Chondrocyte (in vitro differentiated cells): ENCODE measurements around the gene EPHB1. TPM values are rescaled to one million over a fixed set of nuclear protein-coding genes. Genes with fewer than 3 reads are reported as not detected.
"Not testable (repeated sequence)": the region's sequence is repeated elsewhere in the genome, so short reads cannot be mapped to it uniquely, and the experiment has no call there.

Source experiments
- DNase-seq: peaks from one replicate; pipeline ENCODE4 v3.0.0; 2021; ENCODE audit warnings: mixed read lengths, low spot score
- H3K27ac Mint-ChIP-seq: one replicate; pipeline ENCODE4 v1.8.0; 2021; ENCODE audit warnings: mild to moderate bottlenecking, moderate library complexity, mixed read lengths; ENCODE audit not compliant: unreplicated experiment
- H3K27me3 Mint-ChIP-seq: 2 replicates; pipeline ENCODE4 v1.8.0; 2021; ENCODE audit warnings: low read depth, mixed read lengths
- H3K36me3 Mint-ChIP-seq: 2 replicates; pipeline ENCODE4 v1.8.0; 2021; ENCODE audit warnings: low read depth, mixed read lengths
- H3K4me1 Mint-ChIP-seq: 2 replicates; pipeline ENCODE4 v1.8.0; 2021; ENCODE audit warnings: low read depth, mild to moderate bottlenecking, mixed read lengths
- H3K4me3 Mint-ChIP-seq: one replicate; pipeline ENCODE4 v1.8.0; 2021; ENCODE audit warnings: mild to moderate bottlenecking, moderate library complexity, mixed read lengths; ENCODE audit not compliant: unreplicated experiment
- H3K9me3 Mint-ChIP-seq: 2 replicates; pipeline ENCODE4 v1.8.0; 2021; ENCODE audit warnings: low read depth, mixed read lengths
- CTCF ChIP-seq: fragments of 200-600 bp; sonication (generic); IDR thresholded peaks from 2 replicates; pipeline ENCODE4 v1.5.0; 2021; ENCODE audit warnings: antibody characterized with exemption, mild to moderate bottlenecking, moderate library complexity
- total RNA-seq: library from RNA; stranded (reverse); gene quantifications from 3 replicates; pipeline ENCODE4 v1.2.1, GENCODE V29; 2021

Gene EPHB1
- total RNA-seq, 1 donor from 2014 or later, result 1.7 TPM

- DNase-seq, result no peak
- Mint-ChIP-seq H3K27ac (no peak overlapping the region), H3K9me3 (peaks cover 2% of the 10 kb centered on the region), H3K4me3 (no peak overlapping the region), H3K27me3 (no peaks in the 10 kb centered on the region), H3K36me3 (no peaks in the 10 kb centered on the region), H3K4me1 (no peaks in the 10 kb centered on the region)
- no peak for TF ChIP-seq CTCF
These were observed 431.0 kb downstream of the EPHB1 start for GRCh38 chr3:135226057-135226456.

- Mint-ChIP-seq H3K27ac (no peak overlapping the region), H3K4me1 (no peaks in the 10 kb centered on the region), H3K36me3 (no peaks in the 10 kb centered on the region), H3K4me3 (no peak overlapping the region), H3K27me3 (no peaks in the 10 kb centered on the region), H3K9me3 (no peaks in the 10 kb centered on the region)
- DNase-seq, result no peak
- no peak for TF ChIP-seq CTCF
These were observed 433.1 kb downstream of the EPHB1 start for GRCh38 chr3:135228201-135228600.

GRCh38 chr3:135229018-135229495 lies 434.0 kb downstream of the EPHB1 start:
- H3K27me3 Mint-ChIP-seq, result no peaks in the 10 kb centered on the region
- H3K4me3 Mint-ChIP-seq, result no peak overlapping the region
- TF ChIP-seq CTCF, result no peak
- H3K9me3 Mint-ChIP-seq, result peaks cover under 1% of the 10 kb centered on the region
- H3K4me1 Mint-ChIP-seq, result no peaks in the 10 kb centered on the region
- H3K27ac Mint-ChIP-seq, result no peak overlapping the region
- no peaks in the 10 kb centered on the region for H3K36me3 Mint-ChIP-seq
- DNase-seq, result no peak

GRCh38 chr3:135231737-135232136 lies 436.7 kb downstream of the EPHB1 start:
- Mint-ChIP-seq H3K27me3 (no peaks in the 10 kb centered on the region), H3K27ac (no peak overlapping the region), H3K4me3 (no peak overlapping the region), H3K36me3 (no peaks in the 10 kb centered on the region), H3K4me1 (no peaks in the 10 kb centered on the region), H3K9me3 (peaks cover 5% of the 10 kb centered on the region)
- TF ChIP-seq CTCF, result no peak
- no peak for DNase-seq

- H3K27me3 Mint-ChIP-seq, result no peaks in the 10 kb centered on the region
- TF ChIP-seq CTCF, result no peak
- peaks cover 5% of the 10 kb centered on the region for H3K9me3 Mint-ChIP-seq
- no peaks in the 10 kb centered on the region for H3K4me1 Mint-ChIP-seq
- H3K36me3 Mint-ChIP-seq, result no peaks in the 10 kb centered on the region
- no peak overlapping the region for H3K27ac Mint-ChIP-seq
- DNase-seq, result no peak
- H3K4me3 Mint-ChIP-seq, result no peak overlapping the region
These were observed 437.2 kb downstream of the EPHB1 start for GRCh38 chr3:135232226-135232625.

- H3K27me3 Mint-ChIP-seq, H3K4me3 Mint-ChIP-seq, H3K9me3 Mint-ChIP-seq, DNase-seq, H3K27ac Mint-ChIP-seq, H3K4me1 Mint-ChIP-seq, H3K36me3 Mint-ChIP-seq: not testable (repeated sequence)
These were observed 438.4 kb downstream of the EPHB1 start for GRCh38 chr3:135233476-135233875.
